NCI-H524 (cell line): Measurements from ENCODE around the gene HLCS.
"Not testable (repeated sequence)": the region's sequence is repeated elsewhere in the genome, so short reads cannot be mapped to it uniquely, and the experiment has no call there.

Experiments used
- DNase-seq, 2 experiments: peaks; one replicate each; lab custom pipeline; 2025; lab: John Stamatoyannopoulos, UW

HLCS gene

GRCh38 chr21:36850372-36850771, 116.1 kb downstream of the HLCS start:
- DNase-seq, result no peak

- DNase-seq, result no peak
Measured at GRCh38 chr21:36849461-36850105, 116.9 kb downstream of the HLCS start.

DNA sequence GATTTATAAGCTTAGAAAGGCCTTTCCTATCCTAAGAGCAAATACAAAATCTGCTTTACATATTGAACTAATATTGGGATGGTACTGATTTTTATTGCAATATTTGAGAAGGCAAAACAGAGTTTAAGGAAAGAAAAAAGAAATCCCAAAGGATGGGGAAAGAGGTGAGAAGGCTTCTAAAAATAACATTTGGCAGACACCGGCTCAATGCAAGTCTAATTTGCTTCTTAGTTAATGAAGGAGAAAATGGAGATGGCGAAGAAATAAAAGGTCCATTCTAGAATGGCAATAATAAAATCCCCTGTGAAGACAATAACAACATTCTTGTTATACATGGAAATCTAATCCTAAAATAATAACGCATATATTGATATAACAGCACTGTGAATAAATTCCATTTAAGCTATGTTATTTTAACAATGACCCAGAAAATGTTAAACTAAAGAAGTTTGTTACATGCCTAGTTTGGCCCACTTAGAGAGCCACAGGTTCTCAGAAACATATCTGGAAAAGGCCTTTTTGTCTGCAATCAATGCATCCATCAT, 117.7 kb downstream of the HLCS start:
- DNase-seq, result no peak

GRCh38 chr21:36847189-36847588, 119.3 kb downstream of the HLCS start:
- no peak for DNase-seq

GRCh38 chr21:36846631-36847030, 119.8 kb downstream of the HLCS start:
- DNase-seq, result no peak

- no peak for DNase-seq
Measured at GRCh38 chr21:36845790-36846189, 120.7 kb downstream of the HLCS start.

DNA sequence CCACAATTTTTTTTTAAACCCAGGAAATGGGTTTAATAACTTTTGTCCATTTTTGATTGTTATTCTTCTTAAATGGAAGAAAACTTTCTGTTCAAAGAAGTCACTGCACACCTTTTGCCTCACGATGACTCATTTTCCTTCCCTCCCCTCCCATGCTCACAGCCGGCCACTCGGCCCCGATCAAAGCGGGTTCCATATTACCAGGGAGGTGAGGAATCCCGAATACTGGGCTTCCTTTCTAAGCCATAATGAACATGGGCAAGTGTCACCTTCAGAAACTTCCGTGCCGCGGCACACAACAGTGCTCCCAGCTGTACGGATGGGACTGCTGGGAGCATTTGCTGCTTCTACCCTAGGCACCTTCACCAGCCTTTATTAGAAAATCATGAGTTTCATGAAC, 121.4 kb downstream of the HLCS start:
- DNase-seq, result no peak

DNA sequence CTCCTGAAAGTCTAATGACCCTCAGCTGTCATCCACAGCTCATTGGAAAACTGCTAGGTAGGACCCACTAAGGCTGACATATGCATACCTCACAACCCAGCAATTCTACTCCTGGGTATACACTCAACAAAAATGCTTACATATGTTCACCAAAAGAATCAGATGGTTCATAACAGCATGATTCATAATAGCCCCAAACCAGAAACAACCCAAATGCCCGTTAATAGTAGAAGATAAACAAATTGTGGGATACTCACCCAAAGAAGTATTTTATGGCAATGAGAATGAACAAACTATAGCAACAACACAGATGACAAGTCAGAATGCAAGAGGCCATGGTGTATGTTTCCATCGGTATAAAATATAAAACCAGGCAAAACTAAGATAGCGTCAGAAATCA, 124.6 kb downstream of the HLCS start:
- no peak for DNase-seq

GRCh38 chr21:36839735-36840134, 126.7 kb downstream of the HLCS start:
- DNase-seq, result no peak

- no peak for DNase-seq
Measured at GRCh38 chr21:36839123-36839522, 127.3 kb downstream of the HLCS start.

GRCh38 chr21:36835383-36835795, 131.1 kb downstream of the HLCS start:
- no peak for DNase-seq

GRCh38 chr21:36834192-36834591, 132.3 kb downstream of the HLCS start:
- no peak for DNase-seq

- DNase-seq, result no peak
Measured at GRCh38 chr21:36830100-36830499, 136.4 kb downstream of the HLCS start.

DNA sequence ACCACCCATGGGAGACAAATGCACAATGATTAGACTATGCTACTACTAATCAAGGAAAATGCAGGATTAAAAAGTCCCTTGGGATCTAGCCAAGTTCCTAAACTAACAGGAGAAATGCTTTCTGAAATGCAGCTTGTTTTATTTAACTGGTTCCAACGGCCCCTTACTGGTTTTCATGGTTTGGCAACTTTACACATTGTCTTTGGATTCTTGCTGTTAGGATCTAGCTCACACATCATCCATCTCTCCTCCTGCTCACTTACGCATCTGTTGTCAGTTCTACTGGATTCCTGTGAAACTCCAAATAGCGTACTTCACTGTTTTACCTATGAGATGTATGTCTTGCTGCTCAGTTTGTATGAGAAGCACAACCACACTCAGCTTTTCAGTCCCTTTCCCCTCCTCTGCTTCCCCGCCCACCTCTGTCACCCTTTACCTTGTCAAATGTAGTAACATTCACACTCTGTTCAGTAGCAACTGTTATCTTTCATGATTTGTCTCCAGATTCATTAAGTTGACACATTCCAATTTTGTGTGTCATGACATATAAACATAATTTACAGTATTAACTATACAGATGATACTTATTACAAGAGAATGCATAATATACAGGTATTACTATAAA, 137.5 kb downstream of the HLCS start:
- DNase-seq, result no peak

DNA sequence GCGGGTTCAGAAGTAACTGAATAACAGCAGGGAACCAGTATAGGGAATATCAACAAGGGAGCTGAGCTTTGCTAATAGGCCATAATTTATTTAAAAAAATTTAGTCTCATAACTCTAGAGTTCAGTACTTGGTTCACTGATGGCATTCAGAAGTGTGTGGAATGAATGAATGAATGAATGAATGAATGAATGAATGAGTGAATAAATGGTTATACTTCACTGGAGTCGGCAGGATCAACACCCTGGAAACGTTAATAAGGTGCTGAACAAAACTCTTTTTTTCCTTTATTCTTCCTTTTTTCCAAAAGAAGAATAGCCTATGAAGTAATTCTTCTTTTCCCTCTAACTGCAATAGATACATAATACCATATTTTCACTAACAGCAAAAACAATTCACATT, 138.3 kb downstream of the HLCS start:
- DNase-seq, result no peak

DNA sequence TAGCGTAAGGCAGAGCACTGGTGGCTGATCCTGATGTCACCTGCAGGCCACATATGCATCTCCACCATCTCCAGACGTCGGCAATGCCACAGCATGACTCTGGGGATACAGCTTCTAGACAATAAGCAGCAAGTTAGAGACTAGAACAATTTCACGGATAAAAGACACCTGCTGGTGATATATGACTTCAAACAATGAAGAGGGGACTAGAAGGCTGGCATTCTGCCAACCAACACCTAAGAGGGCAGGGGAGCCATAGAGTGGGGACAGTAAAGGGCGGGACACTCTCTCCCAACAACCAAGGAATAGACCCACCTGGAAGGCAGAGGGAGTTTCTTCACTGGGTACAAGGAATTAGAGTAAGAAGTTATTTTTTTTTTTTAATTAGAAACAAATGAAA, 140.8 kb downstream of the HLCS start:
- no peak for DNase-seq

- no peak for DNase-seq
Measured at GRCh38 chr21:36821032-36821299, 145.5 kb downstream of the HLCS start.

- DNase-seq, result no peak
Measured at GRCh38 chr21:36820176-36821031, 146.1 kb downstream of the HLCS start.

- DNase-seq, result no peak
Measured at GRCh38 chr21:36817732-36818450, 148.6 kb downstream of the HLCS start.

DNA sequence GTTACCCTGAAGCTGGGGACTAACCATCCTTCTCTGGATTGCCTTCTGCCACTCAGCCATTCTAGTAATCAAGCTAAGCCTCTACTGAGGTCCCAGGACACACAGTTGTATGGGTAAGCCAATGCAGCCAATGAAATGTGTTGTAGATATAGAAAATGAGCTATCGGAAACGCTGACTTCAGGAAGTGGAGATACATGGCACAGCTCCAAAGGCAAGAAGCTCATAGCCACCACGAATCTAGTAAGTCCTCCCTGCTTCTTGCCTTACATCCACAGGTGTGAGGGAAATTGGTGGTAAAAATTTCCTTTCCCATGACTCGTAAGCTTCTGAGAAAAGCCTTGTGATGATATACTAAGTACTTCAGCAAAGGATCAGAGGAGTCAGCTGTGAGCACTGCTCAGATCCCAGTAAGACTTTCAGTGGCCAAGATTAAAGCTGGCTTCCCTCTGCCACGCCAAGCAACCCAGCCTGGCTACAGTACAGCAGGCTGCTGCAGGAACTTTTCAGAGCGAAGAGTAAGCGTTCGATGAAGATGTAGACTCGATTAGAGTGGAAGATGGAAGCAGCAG, 149.8 kb downstream of the HLCS start:
- DNase-seq, result no peak

DNA sequence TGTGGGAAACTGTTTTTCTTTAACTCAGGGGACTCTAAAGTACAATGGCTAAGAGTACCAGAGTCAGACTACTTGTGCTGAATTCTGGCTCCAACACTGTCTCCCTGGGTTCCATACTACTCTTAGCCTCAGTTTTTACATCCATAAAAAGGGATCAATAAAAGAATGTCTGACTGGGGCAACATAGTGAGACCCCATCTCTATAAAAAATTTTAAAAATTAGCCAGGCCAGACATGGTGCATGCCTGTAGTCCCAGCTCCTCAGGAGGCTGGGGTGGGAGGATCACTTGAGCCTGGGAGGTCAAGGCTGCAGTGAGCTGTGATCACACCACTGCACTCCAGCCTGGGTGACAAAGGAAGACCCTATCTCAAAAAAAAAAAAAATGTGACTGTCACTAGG, 150.4 kb downstream of the HLCS start:
- not testable (repeated sequence) for DNase-seq

DNA sequence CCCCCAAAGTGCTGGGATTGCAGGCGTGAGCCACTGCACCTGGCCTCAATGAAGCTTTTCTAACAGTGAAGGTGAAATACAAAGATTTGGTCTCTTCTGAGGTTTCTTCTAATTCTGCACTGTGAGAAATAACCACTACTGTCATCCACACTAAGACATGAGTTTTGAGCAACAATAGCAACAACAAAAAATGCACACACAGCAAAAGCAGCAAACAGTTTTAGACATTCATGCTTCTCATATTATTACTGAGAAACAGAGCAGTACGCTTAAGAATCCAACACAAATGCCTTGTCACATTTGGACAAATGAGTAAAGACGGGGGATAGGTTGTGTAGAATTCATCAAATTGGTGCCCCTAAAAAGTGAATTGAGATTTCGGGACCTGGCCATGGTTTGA, 151.2 kb downstream of the HLCS start:
- DNase-seq, result no peak
